H1 (cell line): ENCODE data around the gene NCK1. TPM values are rescaled to one million over a fixed set of nuclear protein-coding genes. Genes with fewer than 3 reads are reported as not detected.
"Not testable (repeated sequence)": the region's sequence is repeated elsewhere in the genome, so short reads cannot be mapped to it uniquely, and the experiment has no call there.

ENCODE experiments used
- CTCF ChIA-PET: fragments of 300-600 bp; sonication (Branson Sonifier 250); formaldehyde crosslinking; loops from one replicate; lab custom pipeline; 2021; ENCODE audit not compliant: partially characterized antibody; lab: Charles Lee
- POLR2A ChIA-PET: fragments of 300-600 bp; sonication (Branson Sonifier 250); formaldehyde crosslinking; loops from one replicate; lab custom pipeline; 2021; ENCODE audit warnings: inconsistent platforms; ENCODE audit not compliant: partially characterized antibody; lab: Charles Lee
- DNase-seq, 2 experiments: peaks; one replicate each; pipeline versions ENCODE4 v3.0.0 to v3.0.0-alpha.2; 2010 to 2022; ENCODE audit warnings: low spot score in 2 of 2, low read depth in 1 of 2, mixed read lengths in 1 of 2
- FAIRE-seq: peaks from 2 replicates; lab custom pipeline; 2011; peaks lifted over from hg19 to GRCh38; lab: Jason Lieb, UNC
- H2AFZ ChIP-seq: 2 replicates; pipeline ENCODE4 v1.8.1; 2012; ENCODE audit warnings: low read length, inconsistent platforms
- H2AK5ac ChIP-seq: 2 replicates; pipeline ENCODE4 v1.6.1; 2013; ENCODE audit warnings: low read depth, low read length
- H2BK120ac ChIP-seq: replicated peaks from 2 replicates; pipeline ENCODE3; 2013; ENCODE audit warnings: low read depth, low read length, inconsistent platforms
- H2BK12ac ChIP-seq: 2 replicates; pipeline ENCODE4 v1.6.1; 2013; ENCODE audit warnings: low read depth, low read length
- H2BK15ac ChIP-seq: 2 replicates; pipeline ENCODE4 v1.6.1; 2013; ENCODE audit warnings: low read length
- H2BK20ac ChIP-seq: 2 replicates; pipeline ENCODE4 v1.6.1; 2013; ENCODE audit warnings: low read length
- H2BK5ac ChIP-seq: 2 replicates; pipeline ENCODE4 v1.6.1; 2013; ENCODE audit warnings: low read depth, low read length
- H3K14ac ChIP-seq: 2 replicates; pipeline ENCODE4 v1.6.1; 2013; ENCODE audit warnings: inconsistent platforms; ENCODE audit not compliant: insufficient read length
- H3K18ac ChIP-seq: 2 replicates; pipeline ENCODE4 v1.6.1; 2013; ENCODE audit warnings: low read length; ENCODE audit errors: extremely low read depth
- H3K23ac ChIP-seq: 2 replicates; pipeline ENCODE4 v1.6.1; 2013; ENCODE audit warnings: inconsistent platforms; ENCODE audit not compliant: insufficient read length
- H3K23me2 ChIP-seq: 2 replicates; pipeline ENCODE4 v1.6.1; 2013; ENCODE audit warnings: low read depth, low read length
- H3K27ac ChIP-seq: 2 replicates; pipeline ENCODE4 v1.6.1; 2011; ENCODE audit warnings: low read depth, low read length, inconsistent platforms
- H3K27me3 ChIP-seq, 4 experiments: replicated peaks in 1 of 4; 1 replicate in 1 of 4; 2 replicates in 3 of 4; pipeline versions ENCODE4 v1.6.1 to v1.8.1; 2011 to 2013; ENCODE audit warnings: low read length in 3 of 4, mild to moderate bottlenecking in 3 of 4, inconsistent platforms in 2 of 4, mixed read lengths in 2 of 4, moderate library complexity in 1 of 4; ENCODE audit not compliant: control insufficient read depth in 3 of 4, insufficient read depth in 3 of 4; ENCODE audit errors: extremely low read depth in 1 of 4
- H3K36me3 ChIP-seq, 4 experiments: 2 replicates each; pipeline versions ENCODE4 v1.6.1 to v1.8.1; 2011 to 2013; ENCODE audit warnings: mild to moderate bottlenecking in 4 of 4, low read length in 3 of 4, moderate library complexity in 2 of 4, control low read depth in 1 of 4, inconsistent platforms in 1 of 4; ENCODE audit not compliant: insufficient read depth in 4 of 4, control insufficient read depth in 2 of 4
- H3K4ac ChIP-seq: replicated peaks from 2 replicates; pipeline ENCODE3; 2013; ENCODE audit warnings: low read length, low read depth, mixed read lengths, inconsistent platforms; ENCODE audit not compliant: insufficient read length
- H3K4me1 ChIP-seq, 4 experiments: replicated peaks in 1 of 4; 1 replicate in 1 of 4; 2 replicates in 3 of 4; pipeline versions ENCODE4 v1.6.1 to v1.8.1; 2011 to 2013; ENCODE audit warnings: low read length in 3 of 4, inconsistent platforms in 2 of 4, mixed read lengths in 1 of 4; ENCODE audit not compliant: insufficient read depth in 4 of 4, control insufficient read depth in 3 of 4
- H3K4me2 ChIP-seq, 2 experiments: 2 replicates each; pipeline versions ENCODE4 v1.6.1 to v1.8.1; 2011 to 2013; ENCODE audit warnings: low read depth in 2 of 2, low read length in 2 of 2, control low read depth in 1 of 2, inconsistent platforms in 1 of 2, mild to moderate bottlenecking in 1 of 2; ENCODE audit not compliant: insufficient read depth in 1 of 2
- H3K4me3 ChIP-seq, 4 experiments: fragments of 200-600, 300-600 bp in 1 of 4; sonication (generic), shearing (Covaris generic), sonication (Bioruptor Twin) in 1 of 4; 2 replicates each; pipeline versions ENCODE4 v1.5.1 to v1.8.1; 2011 to 2016; ENCODE audit warnings: low read length in 4 of 4, low read depth in 3 of 4, control low read depth in 2 of 4, inconsistent platforms in 2 of 4, mild to moderate bottlenecking in 2 of 4, mixed read lengths in 1 of 4, moderate library complexity in 1 of 4; ENCODE audit not compliant: insufficient read depth in 2 of 4; ENCODE audit errors: extremely low read depth in 1 of 4
- H3K56ac ChIP-seq: replicated peaks from 2 replicates; pipeline ENCODE3; 2013; ENCODE audit warnings: low read depth, mild to moderate bottlenecking, mixed read lengths, low read length, inconsistent platforms; ENCODE audit not compliant: insufficient read length
- H3K79me1 ChIP-seq: 2 replicates; pipeline ENCODE4 v1.6.1; 2013; ENCODE audit warnings: low read depth, low read length, control low read depth
- H3K79me2 ChIP-seq, 2 experiments: 2 replicates each; pipeline versions ENCODE4 v1.6.1 to v1.8.1; 2012 to 2013; ENCODE audit warnings: low read length in 2 of 2, mild to moderate bottlenecking in 2 of 2, inconsistent platforms in 1 of 2; ENCODE audit not compliant: insufficient read depth in 2 of 2, control insufficient read depth in 1 of 2
- H3K9ac ChIP-seq, 4 experiments: replicated peaks in 1 of 4; 1 replicate in 1 of 4; 2 replicates in 3 of 4; pipeline versions ENCODE4 v1.6.1 to v1.8.1; 2011 to 2013; ENCODE audit warnings: low read depth in 3 of 4, low read length in 3 of 4, control low read depth in 2 of 4, mild to moderate bottlenecking in 2 of 4, moderate library complexity in 2 of 4, inconsistent platforms in 1 of 4; ENCODE audit errors: extremely low read depth in 1 of 4
- H3K9me3 ChIP-seq, 2 experiments: 2 replicates each; pipeline versions ENCODE4 v1.6.1 to v1.8.1; 2012 to 2013; ENCODE audit warnings: mild to moderate bottlenecking in 2 of 2, moderate library complexity in 2 of 2, control low read depth in 1 of 2, inconsistent platforms in 1 of 2, low read depth in 1 of 2, low read length in 1 of 2, mixed read lengths in 1 of 2; ENCODE audit not compliant: insufficient read depth in 2 of 2
- H4K20me1 ChIP-seq, 2 experiments: replicated peaks in 1 of 2; 2 replicates each; pipeline versions ENCODE3 to v1.8.1; 2011 to 2013; ENCODE audit warnings: inconsistent platforms in 2 of 2, low read length in 2 of 2, mild to moderate bottlenecking in 1 of 2; ENCODE audit not compliant: insufficient read depth in 2 of 2, control insufficient read depth in 1 of 2
- H4K5ac ChIP-seq: 2 replicates; pipeline ENCODE4 v1.6.1; 2013; ENCODE audit warnings: low read length, low read depth, mixed read lengths, inconsistent platforms; ENCODE audit not compliant: insufficient read length
- H4K8ac ChIP-seq: 2 replicates; pipeline ENCODE4 v1.8.0; 2013; ENCODE audit warnings: mild to moderate bottlenecking, moderate library complexity, low read length, inconsistent platforms; ENCODE audit not compliant: insufficient read depth; ENCODE audit errors: extremely low read depth
- H4K91ac ChIP-seq: replicated peaks from 2 replicates; pipeline ENCODE3; 2013; ENCODE audit warnings: low read length, mixed read lengths, inconsistent platforms; ENCODE audit not compliant: insufficient read length
- WGBS, 2 experiments: shearing (Covaris generic) in 1 of 2; methylation state at CpG; one replicate each; pipeline versions ENCODE4 v1.1.6 to v1.1.7; 2013 to 2015; ENCODE audit warnings: low lambda C conversion rate in 2 of 2, mixed read lengths in 2 of 2, inconsistent platforms in 1 of 2, low coverage in 1 of 2, missing lambda C conversion rate in 1 of 2; ENCODE audit not compliant: insufficient replicate concordance in 2 of 2, insufficient coverage in 1 of 2, insufficient read length in 1 of 2; ENCODE audit errors: extremely low coverage in 1 of 2, missing lambda C conversion rate in 1 of 2; 5-methylcytosine and 5-hydroxymethylcytosine counted together
- polyA plus RNA-seq, 7 experiments: library from polyadenylated mRNA; depleted of rRNA in 3 of 7; stranded (reverse) in 5 of 7; unstranded in 2 of 7; fragments of >200 nt in 5 of 7; fragments of 200-250 nt in 2 of 7; gene quantifications; 1 replicate in 5 of 7; 2 replicates in 1 of 7; 4 replicates in 1 of 7; pipeline versions ENCODE4 v1.2.1 to v1.2.3, GENCODE V29; 2011 to 2013; ENCODE audit warnings: missing spikeins in 2 of 7, mixed read lengths in 2 of 7
- total RNA-seq: library from RNA; stranded (reverse); fragmentation: NEBNext Ultra II Directional; extraction: Animal tissue kit (Norgen Biotek cat#: 25700); gene quantifications from 2 replicates; pipeline ENCODE4 v1.2.1, GENCODE V29; 2021

NCK1 gene
- total and polyA plus RNA-seq, 2 of the 8 experiments (the other 6 are each of a cell fraction or from before 2014, with no cell fraction given), result 10.0 to 28.5 TPM

DNA sequence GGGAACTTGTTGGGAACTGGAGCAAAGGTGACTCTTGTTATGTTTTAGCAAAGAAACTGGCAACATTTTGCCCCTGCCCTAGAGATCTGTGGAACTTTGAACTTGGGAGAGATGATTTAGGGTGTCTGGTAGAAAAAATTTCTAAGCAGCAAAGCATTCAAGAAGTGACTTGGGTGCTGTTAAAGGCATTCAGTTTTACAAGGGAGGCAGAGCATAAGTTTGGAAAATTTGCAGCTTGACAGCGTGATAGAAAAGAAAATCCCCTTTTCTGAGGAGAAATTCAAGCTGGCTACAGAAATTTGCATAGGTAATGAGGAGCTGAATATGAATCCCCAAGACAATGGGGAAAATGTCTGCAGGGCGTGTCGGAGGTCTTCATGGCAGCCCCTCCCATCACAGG, 10.2 kb downstream of the NCK1 start:
- H2BK5ac ChIP-seq, H3K23ac ChIP-seq, H2AK5ac ChIP-seq, H2AFZ ChIP-seq, H3K27ac ChIP-seq, H4K5ac ChIP-seq, H3K14ac ChIP-seq, H4K8ac ChIP-seq, H2BK120ac ChIP-seq, H3K9ac ChIP-seq, FAIRE-seq, H3K4me3 ChIP-seq, H2BK15ac ChIP-seq, H3K56ac ChIP-seq, H3K23me2 ChIP-seq, H2BK20ac ChIP-seq, H3K27me3 ChIP-seq, H3K36me3 ChIP-seq, H3K4ac ChIP-seq, H3K4me2 ChIP-seq, H4K91ac ChIP-seq, H4K20me1 ChIP-seq, H2BK12ac ChIP-seq, H3K9me3 ChIP-seq, POLR2A ChIA-PET, H3K79me1 ChIP-seq, DNase-seq, H3K18ac ChIP-seq, H3K4me1 ChIP-seq: not testable (repeated sequence)
- WGBS, 2 experiments, result 98% methylated on average over 3 of the region's 3 CpGs; no CpG with 5 or more reads in 1 of the 2 experiments
- peaks cover 0 to 86% of the 10 kb centered on the region in 2 experiments; a peak in 2 of 4 replicates for H3K79me2 ChIP-seq
- CTCF ChIA-PET, result interaction anchor here (0.8 kb wide), 1 partner anchor 9 kb away, joined by 4 read pairs; no protein-coding TSS in a partner anchor

DNA sequence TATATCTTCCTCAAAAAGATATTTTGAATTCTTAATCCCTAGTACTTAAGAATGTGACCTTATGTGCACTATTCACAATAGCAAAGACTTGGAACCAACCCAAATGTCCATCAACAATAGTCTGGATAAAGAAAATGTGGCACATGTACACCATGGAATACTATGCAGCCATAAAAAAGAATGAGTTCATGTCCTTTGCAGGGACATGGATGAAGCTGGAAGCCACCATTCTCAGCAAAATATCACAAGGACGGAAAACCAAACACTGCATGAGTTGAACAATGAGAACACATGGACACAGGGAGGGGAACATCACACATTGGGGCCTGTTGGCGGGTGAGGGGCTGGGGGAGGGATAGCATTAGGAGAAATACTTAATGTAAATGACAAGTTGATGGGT, 17.5 kb downstream of the NCK1 start:
- H2BK120ac ChIP-seq, H3K4me2 ChIP-seq, H3K4ac ChIP-seq, H3K9ac ChIP-seq, H2AK5ac ChIP-seq, H3K18ac ChIP-seq, H3K36me3 ChIP-seq, CTCF ChIA-PET, H4K20me1 ChIP-seq, H2AFZ ChIP-seq, H3K4me1 ChIP-seq, H3K79me1 ChIP-seq, H3K56ac ChIP-seq, H2BK15ac ChIP-seq, H2BK12ac ChIP-seq, H3K9me3 ChIP-seq, POLR2A ChIA-PET, H3K14ac ChIP-seq, H3K23me2 ChIP-seq, H4K91ac ChIP-seq, H3K23ac ChIP-seq, H2BK20ac ChIP-seq, H4K8ac ChIP-seq, H4K5ac ChIP-seq, H3K4me3 ChIP-seq, H3K27me3 ChIP-seq, FAIRE-seq, H3K27ac ChIP-seq, DNase-seq, H2BK5ac ChIP-seq: not testable (repeated sequence)
- peaks cover 7 to 79% of the 10 kb centered on the region in 2 experiments; a peak in 3 of 4 replicates for H3K79me2 ChIP-seq
- 91% methylated on average over 2 of the region's 2 CpGs; no CpG with 5 or more reads in 1 of the 2 experiments for WGBS, 2 experiments
